H9 (cell line): ENCODE measurements around the gene MLLT3. TPM values are rescaled to one million over a fixed set of nuclear protein-coding genes. Genes with fewer than 3 reads are reported as not detected.

Experiments used
- DNase-seq: peaks from one replicate; pipeline ENCODE4 v3.0.0-alpha.2; 2017
- H2AFZ ChIP-seq: one replicate; pipeline ENCODE4 v1.6.1; 2013; ENCODE audit warnings: mild to moderate bottlenecking, low read length, control low read depth, moderate library complexity
- H2AK5ac ChIP-seq: 2 replicates; pipeline ENCODE4 v1.6.1; 2013; ENCODE audit warnings: low read length, control low read depth, mixed read lengths; ENCODE audit not compliant: insufficient read length
- H2BK120ac ChIP-seq: one replicate; pipeline ENCODE4 v1.6.1; 2013; ENCODE audit warnings: low read depth, mild to moderate bottlenecking, low read length, control low read depth, inconsistent platforms; ENCODE audit not compliant: poor library complexity, severe bottlenecking
- H2BK12ac ChIP-seq: 2 replicates; pipeline ENCODE4 v1.6.1; 2013; ENCODE audit warnings: low read length, control low read depth, mixed read lengths, low read depth; ENCODE audit not compliant: insufficient read length
- H2BK15ac ChIP-seq: 2 replicates; pipeline ENCODE4 v1.6.1; 2013; ENCODE audit warnings: low read depth, low read length, control low read depth
- H2BK20ac ChIP-seq: one replicate; pipeline ENCODE4 v1.6.1; 2013; ENCODE audit warnings: low read depth, mild to moderate bottlenecking, low read length, control low read depth, inconsistent platforms; ENCODE audit not compliant: poor library complexity, severe bottlenecking
- H2BK5ac ChIP-seq: 2 replicates; pipeline ENCODE4 v1.6.1; 2013; ENCODE audit warnings: low read length, control low read depth, mixed read lengths; ENCODE audit not compliant: insufficient read length
- H3K14ac ChIP-seq: 2 replicates; pipeline ENCODE4 v1.6.1; 2013; ENCODE audit warnings: low read length, control low read depth; ENCODE audit not compliant: insufficient read depth
- H3K18ac ChIP-seq: 2 replicates; pipeline ENCODE4 v1.6.1; 2013; ENCODE audit warnings: low read depth, mild to moderate bottlenecking, mixed read lengths, low read length, control low read depth; ENCODE audit not compliant: insufficient read length
- H3K23ac ChIP-seq: 2 replicates; pipeline ENCODE4 v1.6.1; 2013; ENCODE audit warnings: low read length, control low read depth, mixed read lengths, low read depth; ENCODE audit not compliant: insufficient read length
- H3K23me2 ChIP-seq: 2 replicates; pipeline ENCODE4 v1.6.1; 2013; ENCODE audit warnings: low read depth, mild to moderate bottlenecking, mixed read lengths, low read length, control low read depth; ENCODE audit not compliant: insufficient read length, poor library complexity, severe bottlenecking
- H3K27ac ChIP-seq: 2 replicates; pipeline ENCODE4 v1.5.1; 2013; ENCODE audit warnings: low read length, control low read depth, mixed read lengths, low read depth; ENCODE audit not compliant: insufficient read length
- H3K27me3 ChIP-seq: 2 replicates; pipeline ENCODE4 v1.6.1; 2013; ENCODE audit warnings: low read length, control low read depth, inconsistent platforms; ENCODE audit not compliant: insufficient read depth
- H3K4ac ChIP-seq: 2 replicates; pipeline ENCODE4 v1.6.1; 2013; ENCODE audit warnings: low read depth, mild to moderate bottlenecking, control low read depth, inconsistent platforms, low read length, moderate library complexity
- H3K4me1 ChIP-seq: 2 replicates; pipeline ENCODE4 v1.6.1; 2013; ENCODE audit warnings: low read length, control low read depth, inconsistent platforms; ENCODE audit not compliant: insufficient read depth
- H3K4me2 ChIP-seq: 2 replicates; pipeline ENCODE4 v1.6.1; 2013; ENCODE audit warnings: low read length, control low read depth, mixed read lengths; ENCODE audit not compliant: insufficient read length, insufficient read depth
- H3K56ac ChIP-seq: 2 replicates; pipeline ENCODE4 v1.6.1; 2013; ENCODE audit warnings: low read depth, mild to moderate bottlenecking, mixed read lengths, low read length, control low read depth; ENCODE audit not compliant: insufficient read length
- H3K79me1 ChIP-seq: 2 replicates; pipeline ENCODE4 v1.6.1; 2013; ENCODE audit warnings: low read depth, mild to moderate bottlenecking, moderate library complexity, low read length, control low read depth, inconsistent platforms; ENCODE audit not compliant: insufficient read depth, poor library complexity, severe bottlenecking
- H3K79me2 ChIP-seq: 2 replicates; pipeline ENCODE4 v1.6.1; 2013; ENCODE audit warnings: low read length, control low read depth, inconsistent platforms; ENCODE audit not compliant: insufficient read depth
- H3K9ac ChIP-seq: 2 replicates; pipeline ENCODE4 v1.6.1; 2013; ENCODE audit warnings: low read length, control low read depth, mixed read lengths; ENCODE audit not compliant: insufficient read length; ENCODE audit errors: extremely low read depth
- H3K9me3 ChIP-seq: one replicate; pipeline ENCODE4 v1.6.1; 2013; ENCODE audit warnings: low read depth, low read length, inconsistent platforms; ENCODE audit not compliant: control insufficient read depth
- H3T11ph ChIP-seq: one replicate; pipeline ENCODE4 v1.6.1; 2013; ENCODE audit warnings: mild to moderate bottlenecking, low read length, control low read depth, inconsistent platforms
- H4K20me1 ChIP-seq: one replicate; pipeline ENCODE4 v1.6.1; 2013; ENCODE audit not compliant: control insufficient read depth, insufficient read length, insufficient read depth
- H4K5ac ChIP-seq: 2 replicates; pipeline ENCODE4 v1.6.1; 2013; ENCODE audit warnings: low read depth, mild to moderate bottlenecking, mixed read lengths, low read length, control low read depth; ENCODE audit not compliant: insufficient read length
- H4K8ac ChIP-seq: replicated peaks from 2 replicates; pipeline ENCODE4 v1.6.1; 2013; ENCODE audit warnings: low read length, control low read depth, mixed read lengths, low read depth; ENCODE audit not compliant: insufficient read length
- H4K91ac ChIP-seq: 2 replicates; pipeline ENCODE4 v1.6.1; 2013; ENCODE audit warnings: low read depth, mild to moderate bottlenecking, moderate library complexity, mixed read lengths, low read length, control low read depth; ENCODE audit not compliant: insufficient read length
- H3K27ac Mint-ChIP-seq, 3 experiments: 2 replicates in 2 of 3; 3 replicates in 1 of 3; pipeline ENCODE4 v1.8.0; 2020 to 2021; ENCODE audit warnings: mixed read lengths in 3 of 3, mild to moderate bottlenecking in 1 of 3, moderate library complexity in 1 of 3
- H3K27me3 Mint-ChIP-seq: 2 replicates; pipeline ENCODE4 v1.8.0; 2021; ENCODE audit warnings: low read depth, mild to moderate bottlenecking, moderate library complexity, mixed read lengths
- H3K36me3 Mint-ChIP-seq, 3 experiments: 2 replicates in 2 of 3; 3 replicates in 1 of 3; pipeline ENCODE4 v1.8.0; 2020 to 2021; ENCODE audit warnings: low read depth in 3 of 3, mixed read lengths in 3 of 3; ENCODE audit not compliant: insufficient read depth in 1 of 3
- H3K4me1 Mint-ChIP-seq, 2 experiments: 2 replicates each; pipeline ENCODE4 v1.8.0; 2020; ENCODE audit warnings: mixed read lengths in 2 of 2
- H3K4me3 Mint-ChIP-seq, 2 experiments: 2 replicates in 1 of 2; 3 replicates in 1 of 2; pipeline ENCODE4 v1.8.0; 2020 to 2021; ENCODE audit warnings: mild to moderate bottlenecking in 2 of 2, mixed read lengths in 2 of 2, moderate library complexity in 1 of 2
- H3K9me3 Mint-ChIP-seq, 2 experiments: 2 replicates in 1 of 2; 3 replicates in 1 of 2; pipeline ENCODE4 v1.8.0; 2020; ENCODE audit warnings: mild to moderate bottlenecking in 2 of 2, mixed read lengths in 2 of 2, moderate library complexity in 1 of 2
- CTCF ChIP-seq: fragments of 200-600 bp; sonication (generic); conservative IDR thresholded peaks from 3 replicates; pipeline ENCODE4 v1.8.0; 2021; ENCODE audit warnings: antibody characterized with exemption, mild to moderate bottlenecking
- WGBS: extraction: QIAGEN DNeasy Blood & Tissue Kit; methylation state at CpG from one replicate; pipeline ENCODE4 v1.1.7; 2013; ENCODE audit warnings: missing lambda C conversion rate, low lambda C conversion rate, mixed read lengths; ENCODE audit not compliant: insufficient read length; ENCODE audit errors: extremely low coverage; 5-methylcytosine and 5-hydroxymethylcytosine counted together
- total RNA-seq: library from RNA; stranded (reverse); gene quantifications from 2 replicates; pipeline ENCODE4 v1.2.1, GENCODE V29; 2021

The MLLT3 gene
- total RNA-seq, 1 experiment from 2014 or later, result 3.9 TPM

GRCh38 chr9:20563917-20564316 is 58.4 kb downstream of the MLLT3 start:
- H4K8ac ChIP-seq, result no peak overlapping the region
- no peak overlapping the region for H3K23ac ChIP-seq
- no peak overlapping the region for H3K14ac ChIP-seq
- no peak overlapping the region for H2BK120ac ChIP-seq
- H3K4me2 ChIP-seq, result no peak overlapping the region
- H3K9ac ChIP-seq, result no peak overlapping the region
- no peak overlapping the region for H4K5ac ChIP-seq
- H3K4me1 Mint-ChIP-seq, result peaks cover 6 to 14% of the 10 kb centered on the region in 2 experiments
- DNase-seq, result no peak
- no peak overlapping the region for H3K27ac ChIP-seq
- WGBS, result no CpG with 5 or more reads among the region's 1 CpG
- no peak overlapping the region for H2BK15ac ChIP-seq
- no peaks in the 10 kb centered on the region; the same call in 1 of the 2 replicates for H3K79me2 ChIP-seq
- no peak overlapping the region for H2BK12ac ChIP-seq
- no peaks in the 10 kb centered on the region for H3K79me1 ChIP-seq
- no peak overlapping the region for H3K56ac ChIP-seq
- H3K9me3 Mint-ChIP-seq, result no peaks in the 10 kb centered on the region
- H4K20me1 ChIP-seq, result no peaks in the 10 kb centered on the region
- no peak overlapping the region for H2AK5ac ChIP-seq
- H2BK20ac ChIP-seq, result no peak overlapping the region
- H3T11ph ChIP-seq, result no peak overlapping the region
- H3K18ac ChIP-seq, result no peak overlapping the region
- no peaks in the 10 kb centered on the region for H3K27me3 Mint-ChIP-seq
- no peaks in the 10 kb centered on the region for H3K36me3 Mint-ChIP-seq
- no peaks in the 10 kb centered on the region for H3K9me3 ChIP-seq
- H3K27ac Mint-ChIP-seq, result no peak overlapping the region
- no peak overlapping the region for H4K91ac ChIP-seq
- H3K4me1 ChIP-seq, result no peaks in the 10 kb centered on the region; the same call in 1 of the 2 replicates
- H3K4me3 Mint-ChIP-seq, result no peak overlapping the region
- TF ChIP-seq CTCF, result no peak
- H3K4ac ChIP-seq, result no peak overlapping the region
- H2AFZ ChIP-seq, result no peak overlapping the region
- H3K23me2 ChIP-seq, result no peaks in the 10 kb centered on the region
- no peaks in the 10 kb centered on the region for H3K27me3 ChIP-seq
- no peak overlapping the region for H2BK5ac ChIP-seq
